Activated naive CD4-positive, alpha-beta T cell treated with anti-CD3 and anti-CD28 coated beads, Interleukin-2, amount 50 U/mL, for 16 hours (primary cell): ENCODE data around the gene RAX2.
"Not testable (repeated sequence)": the region's sequence is repeated elsewhere in the genome, so short reads cannot be mapped to it uniquely, and the experiment has no call there.

Source experiments
- DNase-seq: peaks from one replicate; pipeline ENCODE4 v3.0.0-alpha.2; 2020

Gene RAX2

GRCh38 chr19:3757705-3758104 lies 14.3 kb downstream of the RAX2 start:
- not testable (repeated sequence) for DNase-seq

GRCh38 chr19:3753631-3754410 lies 18.2 kb downstream of the RAX2 start:
- DNase-seq: no peak

- DNase-seq: no peak
These were observed 19.5 kb downstream of the RAX2 start for GRCh38 chr19:3752492-3752891.

- DNase-seq: no peak
These were observed 20.8 kb downstream of the RAX2 start for GRCh38 chr19:3751236-3751635.

- DNase-seq: no peak
These were observed 21.8 kb downstream of the RAX2 start for GRCh38 chr19:3750211-3750610.

- DNase-seq: no peak
These were observed 23.1 kb downstream of the RAX2 start for GRCh38 chr19:3748965-3749364.

- DNase-seq: no peak
These were observed 25.5 kb downstream of the RAX2 start for GRCh38 chr19:3746371-3747056.

- DNase-seq: no peak
These were observed 26.5 kb downstream of the RAX2 start for GRCh38 chr19:3745363-3746045.

- no peak for DNase-seq
These were observed 28.5 kb downstream of the RAX2 start for GRCh38 chr19:3743486-3743885.

- DNase-seq: no peak
These were observed 31.6 kb downstream of the RAX2 start for GRCh38 chr19:3740431-3740830.

GRCh38 chr19:3738477-3739220 lies 33.4 kb downstream of the RAX2 start:
- no peak for DNase-seq

- no peak for DNase-seq
These were observed 34.4 kb downstream of the RAX2 start for GRCh38 chr19:3737487-3738205.

GRCh38 chr19:3736106-3736724 lies 35.8 kb downstream of the RAX2 start:
- no peak for DNase-seq

- no peak for DNase-seq
These were observed 37.8 kb downstream of the RAX2 start for GRCh38 chr19:3734310-3734600.

- no peak for DNase-seq
These were observed 38.3 kb downstream of the RAX2 start for GRCh38 chr19:3733549-3734309.

GRCh38 chr19:3732108-3732507 lies 39.9 kb downstream of the RAX2 start:
- no peak for DNase-seq

- DNase-seq: no peak
These were observed 41.5 kb downstream of the RAX2 start for GRCh38 chr19:3730457-3730958.

GRCh38 chr19:3725640-3726310 lies 46.3 kb downstream of the RAX2 start:
- no peak for DNase-seq

GRCh38 chr19:3725121-3725520 lies 46.9 kb downstream of the RAX2 start:
- no peak for DNase-seq

GRCh38 chr19:3723883-3724282 lies 48.1 kb downstream of the RAX2 start:
- no peak for DNase-seq

- DNase-seq: no peak
These were observed 48.9 kb downstream of the RAX2 start for GRCh38 chr19:3723110-3723488.
